Hepatocyte (in vitro differentiated cells): ENCODE results near the gene TNFRSF13B. TPM values are rescaled to one million over a fixed set of nuclear protein-coding genes. Genes with fewer than 3 reads are reported as not detected.

ENCODE experiments used
- DNase-seq: peaks from one replicate; pipeline ENCODE4 v3.0.0-alpha.2; 2016; ENCODE audit warnings: low spot score
- H2AFZ ChIP-seq: fragments of 200-600 bp; sonication (generic); 2 replicates; pipeline ENCODE4 v1.6.0; 2016; ENCODE audit warnings: antibody characterized with exemption, mild to moderate bottlenecking
- H3K27ac ChIP-seq: fragments of 200-600 bp; sonication (generic); 2 replicates; pipeline ENCODE4 v1.5.1; 2016; ENCODE audit warnings: mild to moderate bottlenecking
- H3K27me3 ChIP-seq: fragments of 200-600 bp; sonication (generic); 2 replicates; pipeline ENCODE4 v1.6.1; 2016
- H3K36me3 ChIP-seq: fragments of 200-600 bp; sonication (generic); replicated peaks from 2 replicates; pipeline ENCODE4 v1.5.1; 2016; ENCODE audit warnings: low read depth; ENCODE audit not compliant: insufficient read depth
- H3K4me1 ChIP-seq: fragments of 200-600 bp; sonication (generic); 2 replicates; pipeline ENCODE4 v1.5.1; 2016; ENCODE audit warnings: mild to moderate bottlenecking, moderate library complexity; ENCODE audit not compliant: insufficient read depth
- H3K4me2 ChIP-seq: fragments of 200-600 bp; sonication (generic); 2 replicates; pipeline ENCODE4 v1.6.0; 2016
- H3K4me3 ChIP-seq: fragments of 200-600 bp; sonication (generic); 2 replicates; pipeline ENCODE4 v1.5.1; 2016; ENCODE audit warnings: mild to moderate bottlenecking
- H3K79me2 ChIP-seq: fragments of 200-600 bp; sonication (generic); 2 replicates; pipeline ENCODE4 v1.6.0; 2017; ENCODE audit warnings: mild to moderate bottlenecking
- H3K9me2 ChIP-seq: fragments of 200-600 bp; sonication (generic); replicated peaks from 2 replicates; pipeline ENCODE4 v1.6.0; 2017; ENCODE audit warnings: mild to moderate bottlenecking; ENCODE audit not compliant: insufficient read depth
- H3K9me3 ChIP-seq: fragments of 200-600 bp; sonication (generic); 2 replicates; pipeline ENCODE4 v1.5.1; 2016; ENCODE audit warnings: low read depth, mild to moderate bottlenecking
- H4K20me1 ChIP-seq: fragments of 200-600 bp; sonication (generic); 2 replicates; pipeline ENCODE4 v1.6.0; 2016; ENCODE audit warnings: mild to moderate bottlenecking; ENCODE audit not compliant: insufficient read depth, poor library complexity, severe bottlenecking
- EZH2 ChIP-seq: fragments of 200-600 bp; sonication (generic); IDR thresholded peaks from 2 replicates; pipeline ENCODE4 v1.6.1; 2016; ENCODE audit warnings: antibody characterized with exemption, mild to moderate bottlenecking, borderline replicate concordance
- EZH2phosphoT487 ChIP-seq: fragments of 200-600 bp; sonication (generic); IDR thresholded peaks from one replicate; pipeline ENCODE4 v1.6.1; 2018; ENCODE audit warnings: antibody characterized with exemption, mild to moderate bottlenecking, low read depth, moderate library complexity; ENCODE audit not compliant: unreplicated experiment, severe bottlenecking
- WGBS: methylation state at CpG from one replicate; pipeline ENCODE4 v1.1.6; 2016; ENCODE audit warnings: low lambda C conversion rate; ENCODE audit errors: missing lambda C conversion rate; 5-methylcytosine and 5-hydroxymethylcytosine counted together
- polyA plus RNA-seq: library from polyadenylated mRNA; unstranded; fragments of >200 nt; fragmentation: Nextera tagmentation; extraction: Ambion mirVana; gene quantifications from 2 replicates; pipeline ENCODE4 v1.2.1, GENCODE V29; 2016
- total RNA-seq: library from RNA; depleted of rRNA; stranded (reverse); fragments of >200 nt; gene quantifications from 2 replicates; pipeline ENCODE4 v1.2.3, GENCODE V29; 2014
- TF ChIP-seq, protein P1 (sequence below): fragments of 200-600 bp; sonication (generic); IDR thresholded peaks from 2 replicates; pipeline ENCODE4 v1.5.1; 2016; ENCODE audit warnings: antibody characterized with exemption, mild to moderate bottlenecking; ENCODE audit not compliant: poor library complexity

Gene TNFRSF13B
- total and polyA plus RNA-seq, 2 experiments from 2014 or later, result not detected

DNA sequence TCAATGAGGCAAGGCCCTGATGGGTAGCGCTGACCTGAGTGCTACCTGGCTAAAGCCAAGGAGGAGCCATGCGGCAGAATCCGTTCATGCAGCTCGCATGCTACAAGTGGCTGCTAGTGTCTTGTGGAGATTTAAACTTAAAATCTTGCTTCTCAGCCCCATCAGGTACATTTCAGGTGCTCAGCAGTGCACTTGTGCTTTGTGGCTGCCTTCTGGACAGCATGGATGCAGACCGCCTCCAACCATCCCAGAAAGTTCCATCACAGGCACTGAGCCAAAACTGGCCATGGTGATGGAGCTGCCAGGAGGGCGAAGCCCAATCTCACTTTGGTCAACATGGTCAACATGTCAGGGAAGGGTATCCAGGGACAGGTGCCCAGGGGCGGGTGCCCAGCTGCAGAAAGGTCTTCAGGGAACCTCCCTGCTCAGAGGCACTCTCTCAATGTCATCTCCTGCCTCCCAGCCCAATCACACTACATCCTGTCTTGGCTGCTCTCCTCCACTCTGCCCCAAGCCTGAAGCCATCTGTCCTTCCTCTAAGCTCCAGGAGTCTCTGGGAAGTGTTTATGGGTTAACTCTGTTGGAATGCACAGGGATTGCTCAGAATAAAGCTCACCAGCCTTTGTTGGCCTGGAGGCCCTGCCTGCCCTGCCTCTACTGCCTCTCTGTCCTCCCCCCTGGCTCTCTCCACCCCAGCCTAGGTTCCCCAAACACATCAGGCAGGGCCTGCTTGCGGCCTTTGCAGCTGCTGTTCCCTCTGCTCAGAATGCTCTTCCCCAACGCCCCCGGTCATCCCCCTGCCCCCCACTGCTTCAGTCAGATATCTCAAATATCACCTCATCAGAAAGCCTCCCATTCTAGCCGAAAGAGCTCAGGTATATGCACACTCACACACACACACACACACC, 18.3 kb upstream of the TNFRSF13B start:
- no peaks in the 10 kb centered on the region for H3K4me1 ChIP-seq
- H3K27me3 ChIP-seq, result no peaks in the 10 kb centered on the region
- no peaks in the 10 kb centered on the region for H3K9me2 ChIP-seq
- no peak for TF ChIP-seq EZH2phosphoT487
- TF ChIP-seq, protein P1, sequence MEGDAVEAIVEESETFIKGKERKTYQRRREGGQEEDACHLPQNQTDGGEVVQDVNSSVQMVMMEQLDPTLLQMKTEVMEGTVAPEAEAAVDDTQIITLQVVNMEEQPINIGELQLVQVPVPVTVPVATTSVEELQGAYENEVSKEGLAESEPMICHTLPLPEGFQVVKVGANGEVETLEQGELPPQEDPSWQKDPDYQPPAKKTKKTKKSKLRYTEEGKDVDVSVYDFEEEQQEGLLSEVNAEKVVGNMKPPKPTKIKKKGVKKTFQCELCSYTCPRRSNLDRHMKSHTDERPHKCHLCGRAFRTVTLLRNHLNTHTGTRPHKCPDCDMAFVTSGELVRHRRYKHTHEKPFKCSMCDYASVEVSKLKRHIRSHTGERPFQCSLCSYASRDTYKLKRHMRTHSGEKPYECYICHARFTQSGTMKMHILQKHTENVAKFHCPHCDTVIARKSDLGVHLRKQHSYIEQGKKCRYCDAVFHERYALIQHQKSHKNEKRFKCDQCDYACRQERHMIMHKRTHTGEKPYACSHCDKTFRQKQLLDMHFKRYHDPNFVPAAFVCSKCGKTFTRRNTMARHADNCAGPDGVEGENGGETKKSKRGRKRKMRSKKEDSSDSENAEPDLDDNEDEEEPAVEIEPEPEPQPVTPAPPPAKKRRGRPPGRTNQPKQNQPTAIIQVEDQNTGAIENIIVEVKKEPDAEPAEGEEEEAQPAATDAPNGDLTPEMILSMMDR, result no peak
- no peak for TF ChIP-seq EZH2
- no peak for DNase-seq
- no peaks in the 10 kb centered on the region for H4K20me1 ChIP-seq
- WGBS, result 93% methylated on average over 11 of the region's 11 CpGs
- no peak overlapping the region for H3K27ac ChIP-seq
- H3K4me3 ChIP-seq, result no peak overlapping the region
- H3K36me3 ChIP-seq, result no peaks in the 10 kb centered on the region
- no peaks in the 10 kb centered on the region for H3K9me3 ChIP-seq
- no peak overlapping the region for H2AFZ ChIP-seq
- no peak overlapping the region for H3K4me2 ChIP-seq
- H3K79me2 ChIP-seq, result no peaks in the 10 kb centered on the region

DNA sequence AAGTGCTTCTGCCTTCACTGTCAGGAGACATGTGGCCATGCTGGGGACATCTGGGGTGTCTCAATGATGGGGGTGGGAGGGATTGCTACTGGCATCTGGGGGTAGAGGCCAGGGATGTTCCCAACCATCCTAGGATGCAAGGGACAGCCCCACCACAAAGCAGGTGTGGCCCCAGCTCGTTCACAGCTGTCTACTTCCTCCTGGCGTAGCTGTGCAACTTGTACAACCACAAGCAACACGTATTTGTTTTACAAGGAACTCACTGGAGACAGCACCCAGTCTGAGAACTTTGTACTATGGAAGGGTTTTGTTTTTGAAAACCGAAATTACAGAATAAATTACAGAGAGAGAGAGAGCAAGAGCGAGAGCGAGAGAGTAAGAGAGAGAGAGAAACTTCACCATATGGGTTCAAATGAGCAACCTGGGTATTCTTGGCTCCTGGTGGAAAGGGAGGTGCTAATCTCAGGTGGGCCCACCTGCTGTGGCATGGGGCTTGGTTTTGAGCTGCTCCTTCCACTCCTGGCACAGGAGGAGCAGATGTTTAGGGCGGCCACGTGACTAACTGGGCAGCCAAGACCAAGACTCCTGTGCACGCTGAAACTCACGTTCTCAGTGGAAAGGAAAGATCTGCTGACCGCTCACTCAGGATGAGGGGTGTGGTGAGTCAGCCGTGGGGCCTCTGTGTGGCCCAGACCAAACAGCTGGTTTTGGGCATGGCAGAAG, 17.5 kb upstream of the TNFRSF13B start:
- DNase-seq, result no peak
- no peak overlapping the region for H3K4me2 ChIP-seq
- H4K20me1 ChIP-seq, result no peaks in the 10 kb centered on the region
- no peak overlapping the region for H3K4me3 ChIP-seq
- 90% methylated on average over 12 of the region's 12 CpGs for WGBS
- H3K4me1 ChIP-seq, result no peaks in the 10 kb centered on the region
- no peaks in the 10 kb centered on the region for H3K36me3 ChIP-seq
- H3K9me2 ChIP-seq, result no peaks in the 10 kb centered on the region
- no peaks in the 10 kb centered on the region for H3K27me3 ChIP-seq
- no peaks in the 10 kb centered on the region for H3K9me3 ChIP-seq
- TF ChIP-seq, protein P1, result no peak
- no peak for TF ChIP-seq EZH2
- TF ChIP-seq EZH2phosphoT487, result no peak
- no peaks in the 10 kb centered on the region for H3K79me2 ChIP-seq
- H3K27ac ChIP-seq, result no peak overlapping the region
- H2AFZ ChIP-seq, result no peak overlapping the region

DNA sequence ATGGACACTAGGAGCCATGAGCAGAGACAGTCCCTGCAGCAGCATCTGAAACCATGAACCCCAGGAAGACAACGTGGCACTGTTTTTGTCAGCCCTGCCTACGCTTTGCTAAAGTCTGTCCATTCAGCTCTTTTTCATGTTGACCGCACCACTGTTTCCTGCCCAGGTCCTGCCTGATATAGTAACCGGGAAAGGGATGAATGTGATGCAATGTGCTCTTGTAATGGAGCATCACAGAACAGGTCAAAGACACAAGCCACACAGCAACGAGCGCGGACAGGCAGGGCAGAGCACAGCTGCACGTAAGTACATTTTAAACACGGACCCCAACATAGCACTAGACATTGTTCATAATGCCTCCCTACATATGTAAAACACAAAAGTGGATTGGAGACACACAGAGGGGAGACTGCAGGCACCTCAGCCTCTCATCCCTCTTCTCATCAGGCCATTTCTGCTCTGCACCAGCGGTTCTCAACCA, 16.9 kb upstream of the TNFRSF13B start:
- no peaks in the 10 kb centered on the region for H3K9me2 ChIP-seq
- H3K27ac ChIP-seq, result peak overlapping the region; percentile 48
- TF ChIP-seq, protein P1, result no peak
- no peak for TF ChIP-seq EZH2
- no peak for TF ChIP-seq EZH2phosphoT487
- no peaks in the 10 kb centered on the region for H3K79me2 ChIP-seq
- H3K4me3 ChIP-seq, result no peak overlapping the region
- H3K36me3 ChIP-seq, result no peaks in the 10 kb centered on the region
- no peaks in the 10 kb centered on the region for H3K9me3 ChIP-seq
- WGBS, result 78% methylated on average over 10 of the region's 10 CpGs
- H3K4me1 ChIP-seq, result no peaks in the 10 kb centered on the region
- DNase-seq, result no peak
- no peaks in the 10 kb centered on the region for H3K27me3 ChIP-seq
- no peak overlapping the region for H2AFZ ChIP-seq
- H3K4me2 ChIP-seq, result no peak overlapping the region
- no peaks in the 10 kb centered on the region for H4K20me1 ChIP-seq
